C4-2B (cell line): ENCODE measurements around the gene NDUFB3.

ENCODE experiments used
- ZFX ChIP-seq: fragments of 450-650 bp; IDR thresholded peaks from 2 replicates; pipeline ENCODE4 v1.6.1; 2017
- TF ChIP-seq, protein P1 (sequence below): fragments of 450-650 bp; conservative IDR thresholded peaks from 2 replicates; pipeline ENCODE4 v1.5.1; 2017; ENCODE audit warnings: mild to moderate bottlenecking

DNA sequence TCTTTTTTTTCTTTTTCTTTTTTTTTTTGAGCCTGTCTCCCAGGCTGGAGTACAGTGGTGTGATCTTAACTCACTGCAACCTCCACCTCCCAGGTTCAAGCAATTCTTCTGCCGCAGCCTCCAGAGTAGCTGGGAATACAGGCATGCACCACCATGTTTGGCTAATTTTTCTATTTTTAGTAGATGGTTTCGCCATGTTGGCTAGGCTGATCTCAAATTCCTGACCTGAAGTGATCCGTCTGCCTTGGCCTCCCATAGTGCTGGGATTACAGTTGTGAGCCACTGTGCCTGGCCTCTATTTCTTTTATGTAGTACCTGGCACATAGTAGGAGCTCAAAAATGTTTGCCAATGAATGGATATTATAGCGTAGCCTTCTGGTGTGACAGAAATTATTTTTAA, 37.4 kb downstream of the NDUFB3 start:
- TF ChIP-seq, protein P1, sequence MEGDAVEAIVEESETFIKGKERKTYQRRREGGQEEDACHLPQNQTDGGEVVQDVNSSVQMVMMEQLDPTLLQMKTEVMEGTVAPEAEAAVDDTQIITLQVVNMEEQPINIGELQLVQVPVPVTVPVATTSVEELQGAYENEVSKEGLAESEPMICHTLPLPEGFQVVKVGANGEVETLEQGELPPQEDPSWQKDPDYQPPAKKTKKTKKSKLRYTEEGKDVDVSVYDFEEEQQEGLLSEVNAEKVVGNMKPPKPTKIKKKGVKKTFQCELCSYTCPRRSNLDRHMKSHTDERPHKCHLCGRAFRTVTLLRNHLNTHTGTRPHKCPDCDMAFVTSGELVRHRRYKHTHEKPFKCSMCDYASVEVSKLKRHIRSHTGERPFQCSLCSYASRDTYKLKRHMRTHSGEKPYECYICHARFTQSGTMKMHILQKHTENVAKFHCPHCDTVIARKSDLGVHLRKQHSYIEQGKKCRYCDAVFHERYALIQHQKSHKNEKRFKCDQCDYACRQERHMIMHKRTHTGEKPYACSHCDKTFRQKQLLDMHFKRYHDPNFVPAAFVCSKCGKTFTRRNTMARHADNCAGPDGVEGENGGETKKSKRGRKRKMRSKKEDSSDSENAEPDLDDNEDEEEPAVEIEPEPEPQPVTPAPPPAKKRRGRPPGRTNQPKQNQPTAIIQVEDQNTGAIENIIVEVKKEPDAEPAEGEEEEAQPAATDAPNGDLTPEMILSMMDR, result no peak
- no peak for TF ChIP-seq ZFX
